ENCODE measurements around the gene COG5.

COG5 gene

GRCh38 chr7:107563081-107563774 lies 492 bp downstream of the COG5 start:
- TF ChIP-seq REST (IDR thresholded peaks at IDR 0.05; ENCODE audit: insufficient read depth in 1 of 2, low read depth in 2 of 2, low read length in 2 of 2) (no peak), FOXP2 (optimal IDR thresholded peaks at IDR 0.05; ENCODE audit: borderline replicate concordance, extremely low read depth, extremely low read length, insufficient read depth) (no peak), SIN3A (IDR thresholded peaks at IDR 0.05; ENCODE audit: borderline replicate concordance, insufficient read depth, low read length) (no peak), POLR2AphosphoS5 (IDR thresholded peaks at IDR 0.05; ENCODE audit: low read depth, low read length) (no peak), TAF1 (IDR thresholded peaks at IDR 0.05; ENCODE audit: borderline replicate concordance, insufficient read depth, low read length) (no peak)

- TF ChIP-seq POLR2AphosphoS5 (IDR thresholded peaks at IDR 0.05; ENCODE audit: low read depth, low read length), result no peak
- TF ChIP-seq FOXP2 (optimal IDR thresholded peaks at IDR 0.05; ENCODE audit: borderline replicate concordance, extremely low read depth, extremely low read length, insufficient read depth), result no peak
- TF ChIP-seq REST (IDR thresholded peaks at IDR 0.05; ENCODE audit: insufficient read depth in 1 of 2, low read depth in 2 of 2, low read length in 2 of 2), result no peak
- TF ChIP-seq SIN3A (IDR thresholded peaks at IDR 0.05; ENCODE audit: borderline replicate concordance, insufficient read depth, low read length), result no peak
- TF ChIP-seq TAF1 (IDR thresholded peaks at IDR 0.05; ENCODE audit: borderline replicate concordance, insufficient read depth, low read length), result no peak
These were observed 2.7 kb downstream of the COG5 start for GRCh38 chr7:107560898-107561516.

- TF ChIP-seq REST (IDR thresholded peaks at IDR 0.05; ENCODE audit: insufficient read depth in 1 of 2, low read depth in 2 of 2, low read length in 2 of 2) (no peak), FOXP2 (optimal IDR thresholded peaks at IDR 0.05; ENCODE audit: borderline replicate concordance, extremely low read depth, extremely low read length, insufficient read depth) (no peak), POLR2AphosphoS5 (IDR thresholded peaks at IDR 0.05; ENCODE audit: low read depth, low read length) (no peak), TAF1 (IDR thresholded peaks at IDR 0.05; ENCODE audit: borderline replicate concordance, insufficient read depth, low read length) (no peak), SIN3A (IDR thresholded peaks at IDR 0.05; ENCODE audit: borderline replicate concordance, insufficient read depth, low read length) (no peak)
These were observed 3.9 kb downstream of the COG5 start for GRCh38 chr7:107559864-107560263.

GRCh38 chr7:107555893-107556292 lies 7.8 kb downstream of the COG5 start:
- no peak for TF ChIP-seq REST (IDR thresholded peaks at IDR 0.05; ENCODE audit: insufficient read depth in 1 of 2, low read depth in 2 of 2, low read length in 2 of 2)
- TF ChIP-seq POLR2AphosphoS5 (IDR thresholded peaks at IDR 0.05; ENCODE audit: low read depth, low read length), result no peak
- TF ChIP-seq SIN3A (IDR thresholded peaks at IDR 0.05; ENCODE audit: borderline replicate concordance, insufficient read depth, low read length), result no peak
- TF ChIP-seq FOXP2 (optimal IDR thresholded peaks at IDR 0.05; ENCODE audit: borderline replicate concordance, extremely low read depth, extremely low read length, insufficient read depth), result no peak
- TF ChIP-seq TAF1 (IDR thresholded peaks at IDR 0.05; ENCODE audit: borderline replicate concordance, insufficient read depth, low read length), result no peak

Measured in PFSK-1 (cell line).